ENCODE measurements around the gene UNC45B. TPM values are rescaled to one million over a fixed set of nuclear protein-coding genes. Genes with fewer than 3 reads are reported as not detected.

The UNC45B gene
- total RNA-seq, 1 experiment from 2014 or later = not detected

GRCh38 chr17:35189291-35189690 lies 41.7 kb downstream of the UNC45B start:
- H3K27me3 ChIP-seq (ENCODE audit: insufficient read depth, low read length) = peaks cover 31% of the 10 kb centered on the region
- H3K9me3 ChIP-seq (ENCODE audit: control insufficient read depth in 1 of 2, insufficient read depth in 1 of 2, low read depth in 1 of 2, low read length in 2 of 2) = no peaks in the 10 kb centered on the region
- ATAC-seq (no peak), DNase-seq (ENCODE audit: low read depth, low spot score) (no peak)
- intact Hi-C loops (cut with micrococcal nuclease) = no loop called here
- H3K4me3 ChIP-seq (replicated peaks in 1 of 2; ENCODE audit: low read depth in 1 of 2, low read length in 2 of 2) = no peak overlapping the region
- H3K9ac ChIP-seq (ENCODE audit: low read length) = no peak overlapping the region
- TF ChIP-seq ELF1 (IDR thresholded peaks at IDR 0.05; ENCODE audit: borderline replicate concordance, low read depth) = no peak
- H3K4me2 ChIP-seq (ENCODE audit: low read length) = no peak overlapping the region
- no peaks in the 10 kb centered on the region for H4K20me1 ChIP-seq (ENCODE audit: insufficient read depth)
- no peaks in the 10 kb centered on the region for H3K36me3 ChIP-seq (ENCODE audit: control insufficient read depth in 1 of 2, insufficient read depth in 2 of 2, low read length in 2 of 2)
- RAD21 ChIA-PET (ENCODE audit: low non-redundant PET in 1 of 2, low total read pairs in 2 of 2, uncharacterized antibody in 2 of 2, unreplicated experiment in 2 of 2) = no interaction called here
- H3K4me1 ChIP-seq (ENCODE audit: control insufficient read depth in 1 of 2, insufficient read depth in 2 of 2, low read length in 2 of 2) = no peaks in the 10 kb centered on the region
- POLR2A ChIA-PET = no interaction called here
- CTCF ChIA-PET = no interaction called here
- H3K79me2 ChIP-seq (ENCODE audit: insufficient read depth, low read length) = no peaks in the 10 kb centered on the region
- H2AFZ ChIP-seq (ENCODE audit: low read depth, low read length, poor library complexity, severe bottlenecking) = no peak overlapping the region
- no peak overlapping the region for H3K27ac ChIP-seq (ENCODE audit: low read depth, low read length)
- no peaks in the 10 kb centered on the region for H3K9me2 ChIP-seq (ENCODE audit: insufficient read depth)
- BruUV-seq (replicated peaks) = no TSS peak

- peaks cover 31% of the 10 kb centered on the region for H3K27me3 ChIP-seq (ENCODE audit: insufficient read depth, low read length)
- H3K27ac ChIP-seq (ENCODE audit: low read depth, low read length) = no peak overlapping the region
- H3K4me3 ChIP-seq (replicated peaks in 1 of 2; ENCODE audit: low read depth in 1 of 2, low read length in 2 of 2) = no peak overlapping the region
- RAD21 ChIA-PET (ENCODE audit: low non-redundant PET in 1 of 2, low total read pairs in 2 of 2, uncharacterized antibody in 2 of 2, unreplicated experiment in 2 of 2) = interaction anchor here in 1 of 2 experiments (0.5 kb wide), 1 partner anchor 643 kb away, joined by 5 read pairs; no protein-coding TSS in a partner anchor
- H3K9ac ChIP-seq (ENCODE audit: low read length) = no peak overlapping the region
- no peak overlapping the region for H3K4me2 ChIP-seq (ENCODE audit: low read length)
- H3K79me2 ChIP-seq (ENCODE audit: insufficient read depth, low read length) = no peaks in the 10 kb centered on the region
- TF ChIP-seq YY1 (IDR thresholded peaks at IDR 0.05; ENCODE audit: extremely low read depth, insufficient replicate concordance, low read depth, low read length) (no peak), RAD21 (IDR thresholded peaks at IDR 0.05; ENCODE audit: low read depth) (no peak), JUND (IDR thresholded peaks at IDR 0.05) (no peak), ZNF274 (IDR thresholded peaks at IDR 0.05; ENCODE audit: low read depth, low read length) (no peak), CEBPB (IDR thresholded peaks at IDR 0.05; ENCODE audit: low read depth) (no peak), EZH2 (IDR thresholded peaks at IDR 0.05) (no peak), CBX3 (IDR thresholded peaks at IDR 0.05; ENCODE audit: low read depth) (no peak), FOSL1 (IDR thresholded peaks at IDR 0.05; ENCODE audit: low read depth) (no peak), CTCF (IDR thresholded peaks at IDR 0.05 in 2 of 3, conservative IDR thresholded peaks at IDR 0.05 in 1 of 3; ENCODE audit: borderline replicate concordance in 1 of 3, insufficient read depth in 1 of 3, low read depth in 2 of 3, low read length in 2 of 3) (no peak), POLR2AphosphoS5 (IDR thresholded peaks at IDR 0.05; ENCODE audit: low read depth, low read length) (no peak), MAX (IDR thresholded peaks at IDR 0.05) (no peak), SRF (IDR thresholded peaks at IDR 0.05; ENCODE audit: low read depth) (no peak), ZFX (IDR thresholded peaks at IDR 0.05) (no peak), POLR2A (IDR thresholded peaks at IDR 0.05; ENCODE audit: borderline replicate concordance, extremely low read depth, insufficient read depth, insufficient read length) (no peak), EZH2phosphoT487 (IDR thresholded peaks at IDR 0.05; ENCODE audit: borderline replicate concordance) (no peak), ELF1 (IDR thresholded peaks at IDR 0.05; ENCODE audit: borderline replicate concordance, low read depth) (no peak)
- no peak for ATAC-seq
- H3K36me3 ChIP-seq (ENCODE audit: control insufficient read depth in 1 of 2, insufficient read depth in 2 of 2, low read length in 2 of 2) = no peaks in the 10 kb centered on the region
- POLR2A ChIA-PET = no interaction called here
- BruUV-seq (replicated peaks) = no TSS peak
- no peaks in the 10 kb centered on the region for H3K9me2 ChIP-seq (ENCODE audit: insufficient read depth)
- H2AFZ ChIP-seq (ENCODE audit: low read depth, low read length, poor library complexity, severe bottlenecking) = no peak overlapping the region
- CTCF ChIA-PET = no interaction called here
- intact Hi-C loops (cut with micrococcal nuclease) = no loop called here
- no peak for DNase-seq (ENCODE audit: low read depth, low spot score)
- no peaks in the 10 kb centered on the region for H3K9me3 ChIP-seq (ENCODE audit: control insufficient read depth in 1 of 2, insufficient read depth in 1 of 2, low read depth in 1 of 2, low read length in 2 of 2)
- no peaks in the 10 kb centered on the region for H3K4me1 ChIP-seq (ENCODE audit: control insufficient read depth in 1 of 2, insufficient read depth in 2 of 2, low read length in 2 of 2)
- no peaks in the 10 kb centered on the region for H4K20me1 ChIP-seq (ENCODE audit: insufficient read depth)
These were observed 43.5 kb downstream of the UNC45B start for GRCh38 chr17:35191001-35191695.
